ENCODE measurements around the gene ADIPOQ.
A peak's percentile ranks its signal among the peaks of the same experiment; 100 is the strongest.
"Not testable (repeated sequence)": the region's sequence is repeated elsewhere in the genome, so short reads cannot be mapped to it uniquely, and the experiment has no call there.

ADIPOQ gene

DNA sequence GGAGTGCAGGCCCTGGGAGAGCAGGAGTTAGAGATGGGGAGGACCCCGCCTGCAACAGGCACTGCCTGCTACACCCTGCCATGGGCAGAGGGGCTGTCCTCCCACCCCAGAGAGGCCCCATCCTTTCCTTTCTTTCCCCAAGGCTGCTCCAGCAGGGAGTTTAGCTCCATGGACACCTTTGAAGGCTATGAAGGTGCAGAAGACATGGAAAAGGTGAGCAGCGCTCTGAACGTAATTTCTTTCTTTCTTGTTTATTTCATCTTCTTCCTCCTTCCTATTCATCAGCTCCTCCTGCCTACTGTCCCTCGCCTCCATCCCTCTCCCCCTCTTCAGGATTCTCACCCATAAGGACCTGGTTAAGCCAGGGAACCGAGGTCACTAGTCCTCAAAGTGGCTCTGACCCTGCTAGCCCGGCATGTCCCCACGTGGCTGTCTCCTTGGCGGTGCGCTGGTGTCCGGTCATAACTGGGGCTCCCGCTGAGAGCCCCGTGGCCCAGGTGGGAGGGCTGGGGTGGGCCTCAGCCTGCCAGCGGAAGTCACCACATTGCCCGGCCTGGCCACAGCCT lies 16.0 kb upstream of the ADIPOQ start:
- no peak for DNase-seq (ENCODE audit: low read depth)

DNA sequence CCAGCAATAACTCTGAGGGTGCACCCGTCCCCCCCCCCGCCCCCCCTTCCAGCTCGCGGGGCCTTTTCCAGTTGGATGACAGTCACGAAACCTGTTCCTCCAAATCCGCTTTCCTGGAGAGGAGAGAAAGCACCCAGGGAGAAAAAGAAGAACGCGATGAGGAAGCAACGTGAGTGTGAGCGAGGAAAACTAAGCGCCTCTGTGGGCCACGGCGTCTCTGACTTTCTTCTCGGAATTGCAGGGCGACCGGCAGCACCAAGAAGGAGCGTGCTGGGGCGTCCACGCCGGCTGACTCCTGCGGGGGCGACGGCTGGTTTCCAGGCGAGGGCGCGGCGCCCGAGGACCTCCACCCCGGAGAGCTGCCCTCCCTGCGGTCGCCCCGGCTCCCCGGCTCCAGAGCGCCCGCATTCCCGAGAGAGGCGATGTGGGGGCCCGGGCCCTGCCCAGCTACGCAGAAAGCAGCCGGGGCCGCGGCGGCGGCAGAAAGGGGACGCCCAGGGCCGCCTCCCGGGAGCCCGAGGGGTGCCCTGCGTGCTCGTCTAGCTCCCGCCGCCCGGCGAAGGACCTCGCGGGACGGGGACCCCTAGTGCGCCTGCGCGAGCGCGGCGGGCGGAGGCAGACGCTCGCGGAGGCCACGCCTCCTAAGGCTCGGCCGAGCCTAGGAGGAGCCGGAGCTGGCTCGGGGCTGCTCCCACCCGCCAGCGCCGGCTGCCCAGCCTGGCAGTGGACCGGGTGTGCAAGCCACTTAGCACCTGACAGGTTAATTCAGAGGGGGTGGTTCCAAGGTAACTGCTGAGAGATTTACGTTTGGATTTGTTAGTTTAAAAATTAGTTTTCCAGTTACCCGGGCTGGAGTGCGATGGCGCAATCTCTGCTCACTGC lies 15.3 kb upstream of the ADIPOQ start:
- peak; percentile 72 for DNase-seq (ENCODE audit: low read depth)

DNA sequence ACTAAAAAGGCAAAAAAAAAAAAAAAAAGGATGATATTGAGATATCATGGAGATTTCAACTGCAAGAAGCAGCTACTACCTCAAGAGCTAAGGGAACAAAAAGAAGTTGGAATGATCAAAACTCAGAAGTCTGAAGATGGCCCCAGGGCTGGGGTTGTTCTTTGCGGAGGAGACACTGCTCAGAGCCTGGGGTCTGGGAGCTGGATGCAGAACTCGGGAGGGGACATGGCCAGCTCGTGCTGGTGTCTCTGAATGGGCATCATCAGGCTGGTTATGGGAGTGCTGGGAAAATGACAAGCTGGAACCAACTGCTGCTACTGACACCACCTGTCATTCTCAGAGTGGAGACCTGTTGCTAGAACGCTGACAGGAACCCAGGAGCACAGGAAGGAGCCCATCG lies 14.2 kb upstream of the ADIPOQ start:
- DNase-seq (ENCODE audit: low read depth), result no peak

DNA sequence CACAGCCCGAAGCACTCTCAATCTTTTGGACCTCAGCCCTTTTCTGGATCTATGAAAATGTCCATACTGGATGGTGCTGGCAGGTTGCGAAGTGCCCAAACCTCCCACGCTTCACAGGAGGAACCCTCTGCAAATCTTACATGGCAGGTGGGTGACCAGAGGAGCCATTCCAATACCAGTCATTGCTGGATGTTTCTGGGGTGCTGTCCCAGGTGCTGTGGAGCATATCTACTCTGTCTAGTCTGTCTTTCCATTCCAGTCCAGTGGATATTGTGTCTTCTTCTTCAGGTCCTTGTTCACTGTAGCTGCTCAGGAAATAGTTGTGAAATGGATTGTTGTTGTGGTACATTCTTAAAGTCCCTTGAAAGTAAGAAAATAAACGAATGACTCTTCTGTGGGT lies 10.7 kb upstream of the ADIPOQ start:
- DNase-seq (ENCODE audit: low read depth), result no peak

DNA sequence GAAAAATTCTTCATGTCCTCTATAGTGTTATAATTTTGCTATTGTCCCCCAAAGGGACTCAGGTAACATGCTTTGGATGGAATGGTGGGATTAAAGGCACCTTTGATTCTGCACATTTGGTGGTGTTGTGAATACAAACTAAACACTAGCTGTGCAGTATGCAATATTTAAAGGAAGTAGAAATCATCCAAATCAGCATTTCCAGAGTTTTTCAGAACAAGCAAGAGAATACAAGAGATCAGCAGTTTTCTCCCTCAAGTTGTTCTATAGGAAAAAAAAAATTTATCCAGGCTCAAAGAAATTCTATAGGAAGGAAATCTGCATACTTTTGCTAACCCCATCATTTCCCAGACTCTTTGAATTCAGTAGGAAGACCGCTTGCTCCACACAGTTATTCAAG lies 10.2 kb upstream of the ADIPOQ start:
- no peak for DNase-seq (ENCODE audit: low read depth)

DNA sequence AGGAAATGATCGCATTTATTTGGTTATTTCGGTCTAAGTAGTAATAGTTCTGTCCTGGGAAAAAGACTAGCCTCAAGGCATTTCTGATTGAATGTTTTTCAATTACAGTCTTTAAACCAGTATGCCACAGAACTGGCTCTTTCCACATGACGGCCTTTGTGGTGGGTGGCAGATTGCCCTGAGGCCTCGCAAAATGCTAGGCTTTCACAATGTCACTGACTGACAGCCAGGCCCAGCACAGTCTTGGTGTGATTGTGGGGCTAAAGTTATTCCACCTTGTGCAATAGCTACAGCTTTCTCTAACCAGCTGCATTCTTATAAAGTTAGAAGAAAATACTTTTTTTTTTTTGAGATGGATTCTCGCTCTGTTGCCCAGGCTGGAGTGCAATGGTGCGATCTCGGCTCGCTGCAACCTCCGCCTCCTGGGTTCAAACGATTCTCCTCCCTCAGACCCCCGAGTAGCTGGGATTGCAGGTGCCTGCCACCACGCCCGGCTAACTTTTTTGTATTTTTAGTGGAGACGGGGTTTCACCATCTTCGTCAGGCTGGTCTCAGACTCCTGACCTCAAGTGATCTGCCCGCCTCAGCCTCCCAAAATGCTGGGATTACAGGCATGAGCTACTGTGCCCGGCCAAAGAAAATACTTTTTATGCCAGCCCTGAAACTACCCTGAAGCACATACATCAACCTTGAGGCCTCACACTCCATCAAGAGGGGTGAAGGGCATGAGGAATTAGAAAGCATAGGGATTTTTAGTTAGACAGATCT lies 2.5 kb upstream of the ADIPOQ start:
- no peak for DNase-seq (ENCODE audit: low read depth)

DNA sequence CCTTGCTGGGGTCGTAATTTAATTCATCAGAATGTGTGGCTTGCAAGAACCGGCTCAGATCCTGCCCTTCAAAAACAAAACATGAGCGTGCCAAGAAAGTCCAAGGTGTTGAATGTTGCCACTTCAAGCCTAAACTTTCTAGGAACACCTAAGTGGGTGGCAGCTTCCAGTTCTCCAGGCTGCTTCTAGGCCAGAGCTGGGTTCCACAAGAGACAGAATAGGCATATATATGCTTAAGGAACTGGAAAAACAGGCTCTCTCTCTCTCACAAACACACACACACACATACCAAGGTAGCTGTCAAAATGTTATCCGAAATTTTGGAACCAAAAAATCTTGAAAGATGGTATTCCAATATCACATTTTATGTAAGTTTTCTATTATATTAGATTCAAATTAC lies 890 bp upstream of the ADIPOQ start:
- DNase-seq (ENCODE audit: low read depth), result no peak

DNA sequence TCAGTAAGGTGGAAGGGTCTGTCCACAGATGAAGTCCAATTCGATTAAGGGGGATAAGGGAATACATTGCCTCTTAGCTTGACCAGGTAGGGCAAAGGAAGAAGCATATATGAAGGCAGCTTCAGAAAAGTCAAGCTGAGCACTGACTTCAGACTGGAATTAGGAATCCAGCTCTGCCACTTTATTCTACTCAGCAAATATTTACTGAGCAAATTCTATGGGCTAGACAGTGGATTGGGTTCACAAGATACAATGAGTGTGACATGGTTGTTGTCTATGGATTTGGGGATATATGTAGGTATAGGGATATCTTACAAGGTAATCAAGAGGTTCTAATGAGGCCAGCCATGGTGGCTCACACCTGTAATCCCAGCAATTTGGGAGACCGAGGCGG lies 526 bp downstream of the ADIPOQ start:
- no peak for DNase-seq (ENCODE audit: low read depth)

DNA sequence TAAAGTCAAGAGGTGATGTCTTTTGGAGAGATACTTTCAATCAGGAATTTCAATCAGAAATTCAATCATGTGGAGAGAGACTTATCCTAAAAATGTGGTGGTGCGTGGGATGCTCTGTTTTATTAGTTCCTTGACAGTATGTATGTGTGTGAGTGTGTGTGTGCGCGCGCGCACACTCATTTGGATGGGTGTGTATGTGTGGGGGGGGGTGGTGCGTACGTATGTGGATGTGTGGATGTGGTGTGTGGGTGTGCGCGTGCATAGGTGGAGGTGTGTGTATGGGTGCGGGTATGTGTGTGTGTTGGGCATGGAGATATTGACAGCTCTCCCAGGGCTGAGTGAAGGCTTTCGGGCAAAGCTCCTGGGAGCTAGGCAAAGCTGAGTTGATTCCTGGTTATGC lies 2.4 kb downstream of the ADIPOQ start:
- no peak for DNase-seq (ENCODE audit: low read depth)

DNA sequence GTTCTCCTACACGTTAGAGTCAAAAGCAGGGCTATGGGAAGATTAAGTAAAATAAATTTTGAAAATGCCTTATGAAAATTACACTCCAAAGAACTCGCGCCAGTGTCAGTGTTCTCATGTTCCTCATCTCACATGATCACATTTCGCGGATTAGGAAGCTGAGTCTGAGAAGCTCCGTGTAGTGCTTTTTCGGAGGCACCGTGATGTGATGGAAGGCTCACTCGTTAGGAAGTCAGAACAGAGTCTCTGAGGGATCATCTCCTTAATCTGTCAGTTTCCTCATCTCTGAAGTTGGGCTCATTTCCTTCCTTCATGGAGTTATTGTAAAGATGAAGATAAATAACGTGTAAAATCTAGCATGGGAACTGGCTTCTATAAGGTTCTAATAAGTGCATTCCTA lies 3.2 kb downstream of the ADIPOQ start:
- no peak for DNase-seq (ENCODE audit: low read depth)

DNA sequence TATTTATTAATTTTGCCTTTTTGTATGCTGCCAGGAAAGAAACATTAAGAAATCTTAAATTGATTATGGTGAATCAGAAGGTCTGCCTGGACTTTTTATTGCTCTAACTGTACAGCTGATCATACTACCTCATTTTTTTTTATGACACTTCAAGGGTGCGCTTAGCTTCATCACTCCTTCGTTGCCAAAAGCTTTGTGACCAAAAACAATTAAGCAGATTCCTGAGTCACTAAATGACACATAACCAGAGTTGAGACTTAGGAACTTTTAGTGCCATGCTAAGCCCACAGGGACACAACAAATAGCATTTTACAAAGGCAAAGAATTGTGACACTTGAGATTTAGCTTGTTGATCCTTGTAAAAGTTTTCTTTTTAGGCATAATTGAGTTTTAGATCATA lies 4.9 kb downstream of the ADIPOQ start:
- no peak for DNase-seq (ENCODE audit: low read depth)

DNA sequence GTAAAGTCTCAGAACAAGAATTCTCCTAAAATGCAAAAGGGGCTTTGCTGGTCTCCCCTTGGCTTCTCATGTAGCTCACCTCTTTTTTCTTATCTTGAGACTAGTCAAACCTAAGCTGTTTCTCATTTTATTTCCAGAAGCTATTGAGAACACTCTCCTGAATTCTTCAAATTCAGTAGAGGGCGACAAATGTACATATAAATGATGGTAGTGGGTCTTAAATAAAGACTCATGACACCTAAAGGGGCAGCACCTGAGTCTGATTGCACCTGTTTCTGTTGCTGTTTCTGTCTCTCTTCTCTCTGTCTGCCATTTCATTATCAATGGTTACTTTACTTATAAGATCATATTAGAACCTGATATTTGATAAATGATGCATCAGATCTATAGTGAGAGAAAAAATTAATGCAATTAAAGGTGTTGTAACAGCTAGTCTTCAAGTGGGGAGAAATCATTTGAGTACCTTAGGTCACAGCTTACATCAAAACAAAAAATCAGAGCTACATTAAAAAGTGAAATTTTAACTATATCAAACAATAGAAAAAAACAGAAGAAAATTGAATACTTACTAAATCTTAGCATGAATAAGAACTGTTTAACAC lies 7.0 kb downstream of the ADIPOQ start:
- no peak for DNase-seq (ENCODE audit: low read depth)

DNA sequence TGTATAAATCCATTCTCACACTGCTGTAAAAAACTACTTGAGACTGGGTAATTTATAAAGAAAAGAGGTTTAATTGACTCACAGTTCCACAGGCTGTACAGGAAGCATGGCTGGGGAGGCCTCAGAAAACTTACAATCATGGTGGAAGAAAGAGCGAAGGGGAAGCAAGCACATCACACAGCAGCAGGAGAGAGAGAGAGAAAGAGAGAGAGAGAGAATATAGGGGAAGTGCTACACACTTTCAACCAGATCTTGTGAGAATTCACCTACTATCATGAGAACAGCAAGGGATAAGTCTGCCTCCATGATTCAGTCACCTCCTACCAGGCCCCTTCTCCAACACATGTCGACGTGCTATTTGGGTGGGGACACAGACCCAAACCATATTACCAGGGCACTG lies 9.3 kb downstream of the ADIPOQ start:
- not testable (repeated sequence) for DNase-seq (ENCODE audit: low read depth)

DNA sequence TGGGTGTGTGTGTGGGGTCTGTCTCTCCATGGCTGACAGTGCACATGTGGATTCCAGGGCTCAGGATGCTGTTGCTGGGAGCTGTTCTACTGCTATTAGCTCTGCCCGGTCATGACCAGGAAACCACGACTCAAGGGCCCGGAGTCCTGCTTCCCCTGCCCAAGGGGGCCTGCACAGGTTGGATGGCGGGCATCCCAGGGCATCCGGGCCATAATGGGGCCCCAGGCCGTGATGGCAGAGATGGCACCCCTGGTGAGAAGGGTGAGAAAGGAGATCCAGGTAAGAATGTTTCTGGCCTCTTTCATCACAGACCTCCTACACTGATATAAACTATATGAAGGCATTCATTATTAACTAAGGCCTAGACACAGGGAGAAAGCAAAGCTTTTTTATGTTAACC lies 10.5 kb downstream of the ADIPOQ start:
- DNase-seq (ENCODE audit: low read depth), result no peak

DNA sequence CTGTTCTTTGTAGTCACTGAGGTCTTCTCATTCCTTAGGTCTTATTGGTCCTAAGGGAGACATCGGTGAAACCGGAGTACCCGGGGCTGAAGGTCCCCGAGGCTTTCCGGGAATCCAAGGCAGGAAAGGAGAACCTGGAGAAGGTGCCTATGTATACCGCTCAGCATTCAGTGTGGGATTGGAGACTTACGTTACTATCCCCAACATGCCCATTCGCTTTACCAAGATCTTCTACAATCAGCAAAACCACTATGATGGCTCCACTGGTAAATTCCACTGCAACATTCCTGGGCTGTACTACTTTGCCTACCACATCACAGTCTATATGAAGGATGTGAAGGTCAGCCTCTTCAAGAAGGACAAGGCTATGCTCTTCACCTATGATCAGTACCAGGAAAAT lies 11.6 kb downstream of the ADIPOQ start:
- no peak for DNase-seq (ENCODE audit: low read depth)

DNA sequence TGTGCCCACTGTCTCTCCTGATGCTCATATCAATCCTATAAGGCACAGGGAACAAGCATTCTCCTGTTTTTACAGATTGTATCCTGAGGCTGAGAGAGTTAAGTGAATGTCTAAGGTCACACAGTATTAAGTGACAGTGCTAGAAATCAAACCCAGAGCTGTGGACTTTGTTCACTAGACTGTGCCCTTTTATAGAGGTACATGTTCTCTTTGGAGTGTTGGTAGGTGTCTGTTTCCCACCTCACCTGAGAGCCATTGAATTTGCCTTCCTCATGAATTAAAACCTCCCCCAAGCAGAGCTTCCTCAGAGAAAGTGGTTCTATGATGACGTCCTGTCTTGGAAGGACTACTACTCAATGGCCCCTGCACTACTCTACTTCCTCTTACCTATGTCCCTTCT lies 12.4 kb downstream of the ADIPOQ start:
- no peak for DNase-seq (ENCODE audit: low read depth)

DNA sequence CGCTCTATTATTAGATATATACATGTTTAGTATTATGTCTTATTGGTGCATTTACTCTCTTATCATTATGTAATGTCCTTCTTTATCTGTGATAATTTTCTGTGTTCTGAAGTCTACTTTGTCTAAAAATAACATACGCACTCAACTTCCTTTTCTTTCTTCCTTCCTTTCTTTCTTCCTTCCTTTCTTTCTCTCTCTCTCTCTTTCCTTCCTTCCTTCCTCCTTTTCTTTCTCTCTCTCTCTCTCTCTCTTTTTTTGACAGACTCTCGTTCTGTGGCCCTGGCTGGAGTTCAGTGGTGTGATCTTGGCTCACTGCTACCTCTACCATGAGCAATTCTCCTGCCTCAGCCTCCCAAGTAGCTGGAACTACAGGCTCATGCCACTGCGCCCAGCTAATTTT lies 15.2 kb downstream of the ADIPOQ start:
- no peak for DNase-seq (ENCODE audit: low read depth)

DNA sequence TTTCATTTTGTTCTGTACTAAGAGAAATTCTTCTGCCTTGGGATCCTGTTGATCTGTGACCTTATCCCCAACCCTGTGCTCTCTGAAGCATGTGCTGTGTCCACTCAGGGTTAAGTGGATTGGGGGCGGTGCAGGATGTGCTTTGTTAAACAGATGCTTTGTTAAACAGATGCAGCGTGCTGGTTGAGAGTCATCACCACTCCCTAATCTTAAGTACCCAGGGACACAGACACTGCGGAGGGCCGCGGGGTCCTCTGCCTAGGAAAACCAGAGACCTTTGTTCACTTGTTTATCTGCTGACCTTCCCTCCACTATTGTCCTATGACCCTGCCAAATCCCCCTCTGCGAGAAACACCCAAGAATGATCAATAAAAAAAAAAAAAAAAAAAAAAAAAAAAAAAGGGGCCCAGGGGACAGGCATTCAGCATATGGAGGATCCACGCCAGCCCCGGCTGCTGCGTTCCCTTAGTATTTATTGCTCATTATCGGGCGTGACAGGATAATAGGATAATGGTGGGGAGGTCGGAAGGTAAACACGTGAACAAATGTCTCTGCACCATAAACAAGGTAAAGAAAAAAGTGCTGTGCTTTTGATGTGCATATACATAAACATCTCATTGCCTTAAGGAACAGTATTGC lies 22.8 kb downstream of the ADIPOQ start:
- not testable (repeated sequence) for DNase-seq (ENCODE audit: low read depth)

DNA sequence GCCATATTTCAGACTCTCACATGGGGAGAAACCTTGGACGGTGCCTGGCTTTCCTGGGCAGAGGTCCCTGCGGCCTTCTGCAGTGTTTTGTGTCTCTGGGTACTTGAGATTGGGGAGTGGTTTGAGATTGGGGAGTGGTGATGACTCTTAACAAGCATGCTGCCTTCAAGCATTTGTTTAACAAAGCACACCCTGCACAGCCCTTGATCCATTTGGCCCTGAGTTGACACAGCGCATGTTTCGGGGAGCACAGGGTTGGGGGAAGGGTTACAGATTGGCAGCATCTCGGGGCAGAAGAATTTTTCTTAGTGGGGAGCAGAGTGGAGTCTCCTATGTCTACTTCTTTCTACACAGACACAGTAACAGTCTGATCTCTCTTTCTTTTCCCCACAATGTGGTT lies 23.6 kb downstream of the ADIPOQ start:
- not testable (repeated sequence) for DNase-seq (ENCODE audit: low read depth)

DNA sequence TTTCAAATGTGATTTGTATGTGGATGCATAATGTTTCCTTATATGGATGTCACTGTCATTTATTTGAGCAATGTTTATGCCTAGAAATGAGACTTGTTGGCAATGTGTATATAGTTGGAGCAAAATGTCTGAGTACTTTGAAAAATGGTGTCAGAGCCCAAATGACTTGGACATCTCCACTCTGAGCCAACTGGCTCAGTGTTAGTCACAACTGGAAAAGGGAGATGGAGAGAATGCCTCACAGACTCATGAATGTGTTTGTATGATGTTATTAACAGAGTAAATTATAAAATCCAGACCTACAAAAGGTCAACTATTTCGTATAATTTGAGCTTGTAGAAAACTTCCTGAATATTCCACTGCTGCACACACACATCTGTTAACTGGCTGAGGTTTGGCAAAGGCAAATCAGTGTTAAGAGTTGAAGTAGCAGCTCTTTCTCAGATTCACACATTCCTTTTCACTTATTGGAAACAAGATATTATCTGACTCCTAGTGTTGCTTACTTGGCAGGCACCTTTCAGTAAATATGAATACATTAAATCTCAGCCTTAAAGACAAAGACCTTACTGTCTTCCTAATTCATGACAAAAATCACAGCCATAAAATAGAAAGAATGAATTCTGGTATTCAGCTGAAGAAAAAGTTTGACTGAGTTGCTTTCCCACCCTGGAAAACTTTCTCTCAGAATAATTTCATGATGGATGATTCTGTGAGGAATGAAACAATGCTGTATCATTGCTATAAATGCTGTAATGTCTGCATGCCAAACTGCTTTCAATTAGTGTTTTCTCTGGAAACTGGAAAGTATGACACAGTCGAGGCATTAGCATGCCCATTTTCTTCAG lies 27.0 kb downstream of the ADIPOQ start:
- DNase-seq (ENCODE audit: low read depth), result no peak
